ENCODE data around the gene BLVRB.
"Not testable (repeated sequence)": the region's sequence is repeated elsewhere in the genome, so short reads cannot be mapped to it uniquely, and the experiment has no call there.

BLVRB gene

DNA sequence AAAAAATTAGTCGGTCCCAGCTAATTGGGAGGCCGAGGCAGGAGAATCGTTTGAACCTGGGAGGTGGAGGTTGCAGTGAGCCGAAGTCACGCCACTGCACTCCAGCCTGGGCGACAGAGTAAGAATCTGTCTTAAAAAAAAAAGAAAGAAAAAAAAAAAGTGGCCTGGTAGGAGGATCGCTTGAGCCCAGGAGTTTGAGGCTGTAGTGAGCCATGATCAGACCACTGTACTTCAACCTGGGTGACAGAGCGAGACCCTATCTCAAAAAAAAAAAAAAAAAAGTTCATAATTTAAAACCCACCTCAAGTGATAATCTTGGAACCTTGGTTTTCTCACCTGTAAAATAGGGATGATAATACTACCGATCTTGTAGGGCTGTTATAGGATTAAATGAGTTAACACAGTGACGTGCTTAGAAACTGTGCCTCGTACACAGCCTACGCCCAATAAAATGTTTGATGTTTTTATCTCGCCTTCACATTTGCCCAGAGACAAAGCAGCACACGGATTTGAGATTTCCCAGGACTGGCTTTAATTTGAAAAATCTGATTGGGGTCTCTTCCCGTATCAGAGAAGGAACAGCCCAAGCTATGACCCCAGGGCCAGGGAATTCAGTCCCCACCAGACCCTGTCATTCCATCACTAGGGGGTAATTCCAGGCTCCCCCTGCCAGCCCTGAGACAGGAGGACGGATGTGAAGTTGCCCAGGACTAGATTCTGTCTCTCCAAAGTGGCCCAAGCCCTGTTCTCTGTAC, 43.4 kb downstream of the BLVRB start:
- no peak for DNase-seq

DNA sequence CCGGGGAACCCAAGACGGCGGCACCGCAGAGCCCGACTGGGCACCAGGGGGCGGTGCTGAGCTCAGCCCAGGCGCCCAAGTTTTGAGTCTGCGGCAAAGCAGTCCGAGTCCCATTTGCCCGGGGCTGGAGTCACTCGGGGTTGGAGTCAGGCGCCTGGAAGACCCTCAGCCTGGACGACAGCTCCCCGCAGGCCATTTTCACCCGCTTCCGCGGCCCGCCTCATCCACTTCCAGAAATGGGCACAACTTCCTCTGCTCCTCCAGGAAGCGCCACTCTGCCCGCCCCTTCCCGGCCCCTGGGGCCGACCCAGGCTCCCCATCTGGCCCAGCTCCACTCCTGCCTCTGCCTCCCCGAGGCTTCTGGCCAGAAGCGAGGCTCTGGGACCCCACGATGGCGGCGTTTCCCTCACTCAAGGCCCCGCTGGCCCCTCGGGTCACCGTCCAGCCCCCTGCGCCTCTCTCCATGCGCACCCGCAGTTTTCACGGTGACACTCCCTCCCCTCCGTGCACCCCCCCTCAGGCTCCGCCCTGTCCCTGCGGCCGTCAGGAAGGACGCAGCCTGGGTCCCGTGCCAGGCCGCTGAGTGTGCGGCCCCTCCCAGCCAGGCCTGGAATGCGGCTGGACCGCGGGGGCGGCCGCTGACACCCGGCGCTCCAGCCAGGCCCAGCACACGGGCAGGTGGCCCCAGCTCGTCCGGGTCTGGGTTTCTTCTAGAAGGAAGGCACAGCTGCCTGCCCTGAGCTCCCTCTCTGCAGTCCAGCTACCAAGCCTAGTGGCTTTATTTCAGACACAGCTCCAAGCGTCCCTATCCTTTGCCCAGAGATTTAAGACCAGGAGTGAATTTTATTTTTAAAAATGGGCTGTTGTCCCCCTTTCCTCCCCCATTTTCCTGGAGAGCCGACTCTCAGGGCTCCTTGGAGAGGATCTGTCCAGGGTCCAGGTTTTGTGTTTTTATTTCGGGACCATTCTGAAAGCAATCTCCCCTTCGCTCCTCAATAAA, 44.5 kb downstream of the BLVRB start:
- peak; percentile 92 to 96 (median 94) for DNase-seq

DNA sequence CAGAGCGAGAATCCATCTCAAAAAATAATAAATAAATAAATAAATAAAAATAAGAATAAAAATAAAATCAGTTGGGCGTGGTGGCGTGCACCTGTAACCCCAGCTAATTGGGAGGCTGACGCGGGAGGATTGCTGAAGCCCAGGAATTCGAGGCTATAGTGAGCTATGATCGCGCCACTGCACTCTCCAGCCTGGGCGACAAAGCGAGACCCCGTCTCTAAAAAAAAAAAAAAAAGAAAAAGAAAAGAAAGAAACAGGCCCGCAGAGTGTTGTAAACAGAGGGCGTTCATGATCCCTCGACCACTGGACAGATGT, 45.1 kb downstream of the BLVRB start:
- DNase-seq, result no peak

DNA sequence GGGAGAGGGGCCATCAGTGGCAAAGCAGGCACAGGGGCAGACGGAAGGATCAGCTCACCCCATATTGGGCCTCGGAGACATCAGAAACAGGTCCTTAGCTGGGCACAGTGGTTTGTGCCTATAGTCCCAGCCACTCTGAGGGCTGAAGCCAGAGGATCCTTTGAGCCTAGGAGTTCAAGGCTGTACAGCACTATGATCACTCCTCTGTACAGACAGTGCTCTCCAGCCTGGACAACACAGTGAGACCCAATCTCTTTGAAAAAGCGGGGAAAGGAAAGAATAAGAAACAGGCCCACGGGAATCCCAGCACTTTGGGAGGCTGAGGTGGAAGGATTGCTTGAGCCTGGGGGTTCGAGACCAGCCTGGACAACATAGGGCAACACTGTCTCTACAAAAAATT, 45.8 kb downstream of the BLVRB start:
- no peak for DNase-seq

DNA sequence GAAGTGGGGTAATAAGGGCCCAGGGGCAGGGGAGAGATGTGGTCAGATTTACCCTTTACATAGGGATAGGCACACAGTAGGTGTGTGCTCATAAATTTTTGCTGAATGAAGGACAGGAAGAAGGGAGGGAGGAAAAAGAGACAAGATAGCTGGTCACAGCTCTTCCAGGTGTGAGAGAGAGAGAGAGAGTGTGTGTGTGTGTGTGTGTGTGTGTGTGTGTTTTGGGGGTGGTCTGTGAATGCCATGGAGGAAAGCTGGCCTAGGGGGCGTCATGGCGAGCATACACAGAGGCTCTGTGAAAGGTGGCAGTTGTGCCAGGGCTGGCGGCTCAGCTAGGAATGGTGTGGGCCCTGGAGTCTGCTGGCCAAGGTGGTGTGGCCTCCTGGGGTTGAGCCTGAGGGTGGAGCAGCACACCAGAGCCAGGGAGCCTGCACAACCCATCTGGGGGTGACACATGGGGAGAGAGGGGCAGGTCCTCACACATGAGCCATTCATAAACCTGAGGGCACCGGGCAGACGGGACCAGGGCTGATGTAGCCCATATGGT, 46.4 kb downstream of the BLVRB start:
- DNase-seq, result no peak

DNA sequence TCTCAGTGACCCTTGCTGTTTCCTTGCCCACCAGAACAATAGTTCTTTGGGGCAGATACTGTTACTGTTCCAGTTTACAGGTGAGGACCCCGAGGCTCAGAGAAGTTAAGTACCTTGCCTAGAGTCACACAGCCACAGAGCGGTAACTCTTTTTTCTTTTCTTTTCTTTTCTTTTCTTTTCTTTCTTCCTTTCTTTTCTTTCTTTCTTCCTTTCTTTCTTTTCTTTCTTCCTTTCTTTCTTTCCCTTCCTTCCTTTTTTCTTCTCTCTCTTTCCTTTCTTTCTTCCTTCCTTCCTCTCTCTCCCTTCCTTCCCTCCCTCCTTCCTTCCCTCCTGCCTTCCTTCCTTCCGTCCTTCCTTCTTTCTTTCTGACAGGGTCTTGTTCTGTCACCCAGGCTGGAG, 47.5 kb downstream of the BLVRB start:
- no peak for DNase-seq

DNA sequence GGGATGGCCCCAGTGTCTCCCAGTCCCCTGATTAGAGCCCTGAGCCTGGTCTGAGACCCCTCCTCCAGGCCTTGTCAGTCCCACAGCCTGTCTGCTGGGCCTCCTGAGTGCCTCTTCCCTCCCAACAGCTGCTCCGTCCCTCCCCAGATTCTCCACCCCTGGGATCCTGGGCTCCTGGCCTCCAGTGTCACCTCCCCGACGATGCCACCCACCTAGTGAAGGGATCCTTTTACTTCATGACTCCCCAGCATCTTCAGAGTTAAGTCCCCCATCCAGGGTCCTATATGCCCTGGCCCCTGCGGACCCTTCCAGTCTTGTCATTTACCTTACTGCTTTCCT, 47.9 kb downstream of the BLVRB start:
- no peak for DNase-seq

DNA sequence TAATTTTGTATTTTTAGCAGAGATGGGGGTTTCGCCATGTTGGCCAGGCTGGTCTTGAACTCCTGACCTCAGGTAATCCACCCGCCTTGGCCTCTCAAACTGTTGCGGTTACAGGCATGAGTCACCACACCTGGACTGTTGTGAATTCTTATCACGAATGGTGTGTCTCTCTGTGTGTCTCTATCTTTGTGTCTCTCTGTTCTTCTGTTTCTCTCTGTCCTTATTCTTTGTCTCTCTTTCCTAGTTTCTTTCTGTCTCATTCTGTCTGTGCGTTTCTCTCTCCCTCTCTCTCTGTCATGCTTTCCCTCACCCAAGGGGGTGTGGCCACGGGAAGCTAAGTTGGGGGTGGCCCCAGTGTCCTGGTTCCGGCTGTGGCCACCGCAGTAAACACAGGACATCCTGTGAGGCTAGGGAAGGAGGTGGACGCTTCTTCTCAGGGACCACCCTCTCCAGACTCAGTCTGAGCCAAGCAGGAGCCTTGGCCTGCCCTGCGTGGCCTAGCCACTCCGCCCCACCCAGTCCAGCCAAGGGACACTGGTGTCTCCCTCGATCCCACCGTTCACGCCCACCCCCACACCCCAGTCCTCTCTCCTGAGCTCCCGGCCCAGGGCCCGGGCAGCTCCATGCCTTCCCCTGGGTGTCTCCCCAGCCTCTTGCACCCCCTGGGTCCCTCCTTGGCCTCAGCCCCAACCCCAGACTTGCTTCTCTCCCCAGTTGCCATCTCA, 48.5 kb downstream of the BLVRB start:
- DNase-seq, result peak; percentile 40 to 69 (median 62)

DNA sequence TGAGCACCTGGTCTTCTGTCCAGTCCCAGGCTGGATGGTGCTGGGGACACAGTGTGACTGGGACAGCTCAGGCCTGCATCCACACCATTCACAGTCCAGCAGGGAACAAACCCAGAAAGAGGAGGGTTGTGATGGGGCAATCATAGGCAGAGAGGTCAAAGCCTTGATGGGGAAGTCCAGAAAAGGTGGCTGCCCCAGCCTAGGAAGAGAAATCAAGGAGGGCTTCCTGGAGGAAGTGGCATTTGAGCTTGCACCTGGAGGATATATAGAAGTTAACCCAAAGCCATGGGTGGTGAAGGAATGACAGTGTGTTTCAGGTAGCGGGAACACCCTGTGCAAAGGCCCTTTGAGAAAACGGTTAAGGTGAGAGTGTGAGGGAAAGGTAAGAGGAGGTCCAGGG, 49.8 kb downstream of the BLVRB start:
- peak in 2 of 4 experiments; percentile 25 to 30 for DNase-seq

DNA sequence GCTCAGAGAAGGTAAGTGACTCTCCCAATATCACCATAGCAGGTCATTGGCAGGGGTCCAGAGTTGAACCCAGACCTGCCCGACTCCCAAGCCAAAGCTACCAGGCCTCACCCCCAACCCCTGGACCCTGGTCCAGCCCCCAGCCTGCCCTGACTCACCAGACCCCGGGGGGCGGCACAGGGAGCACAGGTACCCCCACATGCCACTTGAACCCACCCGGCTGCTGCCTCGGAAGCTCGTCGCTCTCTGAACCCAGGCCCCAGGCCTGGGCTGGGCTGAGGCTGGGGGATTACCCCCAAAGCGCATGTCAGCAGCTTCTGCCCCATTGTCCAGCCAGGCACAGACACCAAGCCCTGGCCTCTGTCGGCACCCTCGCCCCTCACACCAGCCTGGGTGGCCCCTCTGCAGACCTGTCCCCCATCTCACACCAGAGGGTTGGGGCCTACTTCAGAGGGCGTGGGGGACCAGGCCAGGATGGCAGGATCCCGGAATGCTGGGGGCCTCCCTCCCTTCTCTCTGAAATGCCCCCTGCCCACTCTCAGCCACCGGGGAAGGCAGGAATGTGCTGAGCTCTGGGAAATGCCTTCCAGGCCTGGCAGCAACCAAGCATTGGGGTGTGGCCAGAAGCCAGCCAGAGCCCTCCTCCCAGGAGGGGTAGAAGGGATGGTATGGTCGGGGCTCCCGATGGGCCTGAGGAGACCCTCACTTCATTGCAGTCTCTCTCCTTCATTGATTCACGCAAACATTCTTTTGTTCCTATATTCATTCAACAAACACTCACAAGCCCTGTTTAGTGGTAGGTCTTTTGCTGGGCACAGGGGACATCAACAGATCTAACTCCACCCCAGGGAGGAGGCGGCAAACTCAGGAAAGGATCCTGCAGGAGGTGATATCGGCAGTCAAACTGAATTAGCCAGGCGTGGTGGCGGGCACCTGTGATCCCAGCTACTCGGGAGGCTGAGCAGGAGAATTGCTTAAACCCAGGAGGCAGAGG, 50.7 kb downstream of the BLVRB start:
- DNase-seq, result no peak

DNA sequence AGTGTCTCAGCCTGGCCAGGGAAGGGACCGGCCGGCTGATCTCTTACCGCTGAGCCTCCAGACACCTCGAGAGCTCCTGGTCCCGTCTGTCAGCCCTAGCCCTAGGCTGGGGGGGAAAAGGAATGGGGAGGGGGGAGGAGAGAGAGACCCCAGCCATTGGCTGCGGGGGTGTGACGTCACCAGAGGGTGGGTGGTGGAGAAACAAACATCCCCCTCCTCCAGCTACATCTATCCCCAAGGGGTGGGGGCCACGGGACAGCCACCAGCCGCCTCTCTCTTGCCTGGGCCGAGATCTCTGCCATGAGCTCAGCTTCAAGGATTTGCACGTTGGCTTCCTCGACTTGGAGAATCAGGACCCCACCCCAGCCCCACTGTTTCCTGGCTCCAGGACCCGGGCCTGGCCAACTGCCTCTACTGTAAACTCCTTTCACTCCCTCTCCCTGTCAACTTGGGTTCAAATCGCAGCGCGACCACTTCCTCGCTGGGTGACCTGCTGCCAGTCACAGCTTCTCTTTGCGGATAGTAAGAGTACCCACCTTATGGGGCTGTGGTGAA, 52.2 kb downstream of the BLVRB start, which contains the start of gene PRX:
PRX (minus strand) TSS at position 88 of the 555 bp plus-strand sequence. CDS start 5,446 bp downstream, outside the sequence.
- DNase-seq, result no peak

DNA sequence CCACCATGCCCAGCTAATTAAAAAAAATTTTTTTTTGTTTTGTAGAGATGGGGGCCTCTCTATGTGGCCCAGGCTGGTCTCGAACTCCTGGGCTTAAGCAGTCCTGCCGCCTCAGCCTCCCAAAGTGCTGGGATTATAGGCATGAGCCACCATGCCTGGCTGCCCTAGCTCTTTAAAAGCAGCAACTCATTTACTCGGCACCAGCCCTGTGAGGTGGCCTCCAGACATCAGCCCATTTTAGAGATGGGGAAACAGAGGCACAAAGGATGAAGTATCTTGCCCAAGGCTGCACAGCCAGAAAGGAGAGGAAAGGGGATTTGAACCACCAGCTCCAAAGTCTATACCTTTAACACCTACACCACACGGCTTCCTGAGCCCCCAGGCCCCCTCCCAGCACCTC, 52.7 kb downstream of the BLVRB start:
- DNase-seq, result no peak

DNA sequence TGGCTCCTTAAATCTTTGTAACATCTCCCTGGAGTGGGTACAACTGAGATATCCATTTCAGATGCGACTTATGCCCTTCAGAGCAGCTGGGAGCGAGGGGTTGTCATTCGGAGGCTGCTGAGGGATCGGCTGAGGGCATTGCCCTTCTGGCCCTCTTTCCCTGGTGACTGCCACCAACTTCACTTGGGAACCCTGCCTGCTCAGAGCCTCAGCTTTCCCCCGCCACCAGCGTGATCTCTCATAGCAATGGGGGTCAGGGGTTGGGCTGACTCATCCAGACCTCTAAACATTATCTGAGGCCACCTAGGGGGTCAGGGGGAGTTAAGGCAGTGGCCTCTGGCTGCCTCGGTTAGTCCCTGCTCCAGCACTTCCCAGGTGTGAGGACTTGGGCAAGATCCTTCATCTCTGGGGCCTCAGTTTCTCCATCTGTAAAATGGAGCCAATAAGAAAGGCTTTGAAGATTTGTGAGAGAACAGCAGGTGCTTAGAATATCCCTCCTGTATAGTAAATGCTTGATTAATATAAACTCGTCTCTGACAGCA, 53.5 kb downstream of the BLVRB start:
- no peak for DNase-seq

DNA sequence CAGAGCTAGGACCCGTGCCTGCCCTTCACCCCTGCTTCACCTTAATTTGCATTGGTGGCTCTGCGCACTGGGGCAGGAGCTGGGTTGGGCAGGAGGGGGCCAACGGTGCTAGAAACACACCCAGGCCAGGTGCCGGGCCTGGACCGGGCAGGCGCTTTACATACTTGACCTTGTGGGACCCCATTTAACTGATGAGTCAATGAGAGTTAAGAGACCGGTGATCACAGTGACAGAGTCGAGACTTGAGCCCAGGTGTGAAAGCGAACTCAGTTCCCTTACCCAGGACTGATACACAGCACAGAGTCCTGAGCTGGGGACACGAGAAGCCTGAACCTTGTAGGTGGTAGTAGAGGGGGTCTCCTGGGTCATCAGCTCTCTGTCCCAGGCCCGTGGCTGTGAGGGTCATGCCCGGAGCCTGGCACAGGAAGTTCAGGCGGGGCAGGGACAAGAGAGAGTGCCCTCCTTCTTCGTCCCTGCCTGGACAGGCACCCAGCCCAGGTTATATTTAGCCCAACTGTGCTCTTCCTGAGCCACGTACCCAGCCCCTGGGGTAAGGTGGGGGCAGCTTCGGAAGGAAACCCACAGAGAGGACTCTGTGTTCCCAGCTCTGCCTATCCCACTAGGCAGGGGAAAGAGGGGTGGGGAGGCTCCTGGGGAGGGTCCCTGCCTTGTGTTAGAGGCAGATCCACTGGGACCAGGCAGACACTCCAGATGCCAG, 54.3 kb downstream of the BLVRB start:
- no peak for DNase-seq

DNA sequence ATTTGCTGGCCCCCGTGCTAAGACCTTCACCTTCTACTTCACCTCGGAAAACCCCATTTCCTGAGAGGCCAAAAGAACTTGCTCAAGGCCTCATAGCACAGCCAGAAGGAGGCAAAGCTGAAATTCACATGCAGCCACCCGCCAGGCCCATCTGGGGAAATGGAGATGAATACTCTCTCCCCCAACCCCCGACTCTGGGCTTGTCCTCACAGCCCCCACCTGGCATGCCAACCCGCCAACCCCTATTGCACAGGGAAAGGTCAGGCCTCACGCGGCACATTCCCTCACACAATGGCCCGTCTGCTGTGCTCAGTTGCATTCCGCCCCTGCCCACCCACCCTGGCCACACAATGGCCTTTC, 55.5 kb downstream of the BLVRB start:
- no peak for DNase-seq

DNA sequence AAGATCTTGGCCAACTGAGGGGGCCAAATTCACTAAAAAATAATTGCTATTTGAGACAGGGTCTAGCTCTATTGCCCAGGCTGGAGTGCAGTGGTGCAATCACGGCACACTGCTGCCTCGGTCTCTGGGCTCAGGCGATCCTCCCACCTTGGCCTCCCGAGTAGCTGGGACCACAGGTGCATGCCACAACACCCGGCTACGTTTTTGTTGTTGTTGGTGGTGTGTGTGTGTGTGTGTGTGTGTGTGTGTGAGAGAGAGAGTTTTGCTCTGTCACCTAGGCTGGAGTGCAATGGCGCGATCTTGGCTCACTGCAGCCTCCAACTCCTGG, 57.0 kb downstream of the BLVRB start:
- DNase-seq, result not testable (repeated sequence)

DNA sequence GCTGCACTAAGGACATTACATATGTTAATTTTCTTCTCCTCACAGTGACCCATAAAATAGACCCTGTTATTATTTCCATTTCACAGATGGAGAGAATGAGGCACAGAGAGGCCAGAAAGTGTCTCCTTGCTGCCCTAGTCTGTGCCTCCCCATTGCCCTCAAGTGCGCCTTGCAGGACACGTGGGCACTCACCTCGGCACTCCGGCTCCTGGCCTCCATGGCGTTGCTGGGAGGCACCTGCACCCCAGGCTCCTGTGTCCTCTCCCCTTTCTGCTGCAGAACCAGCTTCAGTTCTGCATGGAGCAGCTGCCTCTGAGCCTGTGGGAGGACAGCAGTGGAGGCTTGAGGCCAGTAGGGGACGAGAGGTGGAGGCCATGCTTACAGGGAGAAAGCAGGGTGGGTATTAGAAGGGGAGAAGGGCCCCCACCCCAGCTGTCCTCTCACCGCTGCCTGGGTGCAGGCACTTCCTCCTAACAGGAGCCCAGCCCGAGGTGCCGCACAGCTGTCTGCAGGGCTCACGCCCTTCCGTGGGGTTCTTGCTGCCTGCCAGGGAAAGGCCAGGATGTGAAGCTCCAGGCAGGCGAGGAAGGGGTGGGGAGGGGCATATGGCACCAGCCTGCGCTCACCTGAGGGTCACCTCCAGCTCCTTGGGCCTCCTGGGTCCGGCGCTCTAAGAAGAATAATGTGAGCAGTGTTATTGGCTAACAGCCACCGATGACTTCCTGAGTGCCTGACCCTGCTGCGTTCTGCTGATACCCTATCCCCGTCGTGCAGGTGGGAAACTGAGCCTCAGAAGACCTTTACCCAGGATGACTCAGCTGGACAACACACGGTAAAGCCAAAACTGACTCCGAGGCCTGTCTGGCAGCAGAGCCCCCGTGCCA, 57.6 kb downstream of the BLVRB start:
- DNase-seq, result peak in 2 of 4 experiments; percentile 27 to 32

DNA sequence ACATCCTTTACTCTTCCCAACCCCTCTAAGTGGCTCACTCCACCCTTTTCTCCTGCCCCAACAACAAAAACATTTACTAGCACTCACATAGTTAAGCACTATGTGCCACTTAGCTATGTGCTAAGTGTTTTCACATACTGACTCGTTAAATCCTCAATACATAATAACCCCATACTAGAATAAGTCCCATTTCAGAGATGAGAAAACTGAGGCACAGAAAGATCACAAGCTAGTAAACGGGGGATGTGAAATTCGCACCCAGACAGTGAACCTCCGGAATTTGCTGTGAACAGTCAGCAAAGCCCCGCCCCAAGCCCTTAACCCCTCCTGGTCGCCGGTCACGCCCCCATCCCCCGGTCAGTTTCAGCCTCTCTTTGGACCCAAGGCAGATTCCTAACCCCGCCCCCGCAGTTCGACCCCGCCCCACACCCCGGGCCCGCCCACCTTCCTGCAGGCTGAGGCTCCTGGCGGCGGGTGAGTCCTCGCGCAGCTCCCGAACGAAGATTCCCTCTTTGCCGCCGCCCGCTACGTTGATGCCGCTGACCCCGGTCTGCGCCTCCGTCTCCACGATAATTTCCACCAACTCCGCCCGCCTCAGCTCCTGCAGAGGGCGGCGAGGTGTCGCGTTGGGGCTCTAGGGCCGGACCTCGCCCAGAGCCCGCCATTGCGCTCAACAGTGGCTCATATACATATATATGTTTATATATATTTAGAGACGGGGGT, 62.1 kb downstream of the BLVRB start:
- DNase-seq, result peak; percentile 89 to 96 (median 92)

DNA sequence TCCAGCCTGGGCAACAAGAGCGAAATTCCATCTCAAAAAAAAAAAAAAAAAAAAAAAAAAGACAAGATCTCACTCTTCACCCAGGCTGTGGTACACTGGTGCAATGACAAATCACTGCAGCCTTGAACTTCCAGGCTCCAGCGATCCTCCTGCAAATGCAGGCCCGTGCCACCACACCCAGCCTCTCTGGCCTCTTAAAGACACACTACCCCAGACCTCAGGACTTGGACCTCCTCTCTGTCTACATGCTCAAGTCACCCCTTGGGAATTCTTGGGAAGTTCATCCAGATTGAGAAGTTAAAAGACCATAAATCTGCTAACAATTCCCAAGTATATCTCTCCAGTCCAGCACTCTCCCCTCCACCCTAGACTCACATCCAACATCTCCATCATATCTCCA, 65.0 kb downstream of the BLVRB start:
- DNase-seq, result no peak
